Common myeloid progenitor, CD34-positive (primary cell): ENCODE data around the gene PBXIP1.

Experiments used
- CTCF ChIA-PET: fragments of 350-600 bp; sonication (Branson Sonifier 250); formaldehyde crosslinking; loops from one replicate; lab custom pipeline; 2021; ENCODE audit warnings: antibody characterized with exemption; lab: Charles Lee
- POLR2A ChIA-PET: fragments of 350-600 bp; sonication (Branson Sonifier 250); formaldehyde crosslinking; loops from one replicate; lab custom pipeline; 2021; ENCODE audit warnings: antibody characterized with exemption; lab: Charles Lee
- DNase-seq, 3 donors: peaks; one replicate each; pipeline versions ENCODE4 v3.0.0 to v3.0.0-alpha.2; 2013
- H3K27ac ChIP-seq, 2 experiments: 1 replicate in 1 of 2; 2 replicates in 1 of 2; pipeline ENCODE4 v1.7.0; 2013; ENCODE audit warnings: inconsistent platforms in 2 of 2, low read length in 2 of 2, mild to moderate bottlenecking in 2 of 2, low read depth in 1 of 2, moderate library complexity in 1 of 2; ENCODE audit not compliant: severe bottlenecking in 2 of 2, insufficient read depth in 1 of 2, poor library complexity in 1 of 2
- H3K27me3 ChIP-seq, 5 experiments: replicated peaks in 2 of 5; 1 replicate in 3 of 5; 2 replicates in 2 of 5; pipeline versions ENCODE4 v1.6.1 to v1.7.0; 2013; ENCODE audit warnings: low read length in 4 of 5, mild to moderate bottlenecking in 2 of 5, moderate library complexity in 2 of 5, inconsistent platforms in 1 of 5; ENCODE audit not compliant: insufficient read depth in 5 of 5, control insufficient read depth in 4 of 5
- H3K36me3 ChIP-seq, 4 experiments: 1 replicate in 2 of 4; 2 replicates in 2 of 4; pipeline versions ENCODE4 v1.6.1 to v1.7.0; 2013; ENCODE audit warnings: low read length in 3 of 4, control low read depth in 1 of 4, mild to moderate bottlenecking in 1 of 4; ENCODE audit not compliant: control insufficient read depth in 4 of 4, insufficient read depth in 4 of 4
- H3K4me1 ChIP-seq, 4 experiments: 1 replicate in 3 of 4; 2 replicates in 1 of 4; pipeline versions ENCODE4 v1.6.1 to v1.7.1; 2013; ENCODE audit warnings: low read length in 3 of 4, mild to moderate bottlenecking in 3 of 4, control low read depth in 1 of 4, inconsistent platforms in 1 of 4, moderate library complexity in 1 of 4; ENCODE audit not compliant: control insufficient read depth in 4 of 4, insufficient read depth in 4 of 4; ENCODE audit errors: control extremely low read depth in 1 of 4
- H3K4me3 ChIP-seq, 7 experiments: 1 replicate in 4 of 7; 2 replicates in 3 of 7; pipeline versions ENCODE4 v1.5.1 to v1.7.0; 2013; ENCODE audit warnings: mild to moderate bottlenecking in 7 of 7, low read length in 6 of 7, moderate library complexity in 6 of 7, inconsistent platforms in 2 of 7, low read depth in 2 of 7, control low read depth in 1 of 7; ENCODE audit not compliant: insufficient read depth in 4 of 7, control insufficient read depth in 1 of 7; ENCODE audit errors: extremely low read depth in 1 of 7
- H3K9me3 ChIP-seq, 5 experiments: 1 replicate in 4 of 5; 2 replicates in 1 of 5; pipeline versions ENCODE4 v1.6.1 to v1.7.1; 2013; ENCODE audit warnings: low read length in 4 of 5, mild to moderate bottlenecking in 2 of 5, inconsistent platforms in 1 of 5, low read depth in 1 of 5, moderate library complexity in 1 of 5; ENCODE audit not compliant: control insufficient read depth in 4 of 5, insufficient read depth in 2 of 5; ENCODE audit errors: control extremely low read depth in 1 of 5
- WGBS: methylation state at CpG from one replicate; pipeline ENCODE4 v1.1.5; 2013; ENCODE audit not compliant: insufficient coverage; 5-methylcytosine and 5-hydroxymethylcytosine counted together

The PBXIP1 gene

DNA sequence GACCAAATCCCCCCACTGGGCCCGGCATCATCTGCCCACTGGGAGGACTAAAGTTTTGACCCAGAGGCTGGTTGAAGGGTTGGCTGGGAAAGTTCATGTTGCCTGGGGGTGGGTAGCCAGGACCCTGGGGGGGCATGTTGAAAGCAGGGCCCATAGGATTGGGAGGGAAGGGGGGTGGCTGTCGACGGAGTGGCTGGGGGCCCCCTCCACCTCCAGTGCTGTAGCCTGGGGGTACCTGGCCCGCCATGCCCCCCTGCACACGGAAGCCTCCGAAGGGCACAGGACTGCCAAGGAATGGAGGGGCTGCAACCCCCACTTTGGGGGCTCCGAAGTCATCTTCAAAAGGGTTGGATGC is 3.5 kb upstream of the PBXIP1 start:
- DNase-seq = no peak
- Histone ChIP-seq H3K4me3 (no peak overlapping the region), H3K9me3 (no peaks in the 10 kb centered on the region), H3K27ac (peak overlapping the region in 1 of 2 experiments; percentile 33), H3K36me3 (peaks cover 0 to 34% (median 25%) of the 10 kb centered on the region in 4 experiments), H3K27me3 (no peaks in the 10 kb centered on the region), H3K4me1 (peaks cover 25 to 62% (median 54%) of the 10 kb centered on the region in 4 experiments)
- 94% methylated on average over 7 of the region's 7 CpGs for WGBS
- POLR2A ChIA-PET = interaction anchor here (0.6 to 0.7 kb wide), 2 partner anchors 15 to 724 kb away, joined by 3 to 8 read pairs; no protein-coding TSS in a partner anchor
- CTCF ChIA-PET = interaction anchor here (1.0 to 5.2 kb wide), 5 partner anchors 8 to 132 kb away, joined by 3 to 36 read pairs (median 4); no protein-coding TSS in a partner anchor

DNA sequence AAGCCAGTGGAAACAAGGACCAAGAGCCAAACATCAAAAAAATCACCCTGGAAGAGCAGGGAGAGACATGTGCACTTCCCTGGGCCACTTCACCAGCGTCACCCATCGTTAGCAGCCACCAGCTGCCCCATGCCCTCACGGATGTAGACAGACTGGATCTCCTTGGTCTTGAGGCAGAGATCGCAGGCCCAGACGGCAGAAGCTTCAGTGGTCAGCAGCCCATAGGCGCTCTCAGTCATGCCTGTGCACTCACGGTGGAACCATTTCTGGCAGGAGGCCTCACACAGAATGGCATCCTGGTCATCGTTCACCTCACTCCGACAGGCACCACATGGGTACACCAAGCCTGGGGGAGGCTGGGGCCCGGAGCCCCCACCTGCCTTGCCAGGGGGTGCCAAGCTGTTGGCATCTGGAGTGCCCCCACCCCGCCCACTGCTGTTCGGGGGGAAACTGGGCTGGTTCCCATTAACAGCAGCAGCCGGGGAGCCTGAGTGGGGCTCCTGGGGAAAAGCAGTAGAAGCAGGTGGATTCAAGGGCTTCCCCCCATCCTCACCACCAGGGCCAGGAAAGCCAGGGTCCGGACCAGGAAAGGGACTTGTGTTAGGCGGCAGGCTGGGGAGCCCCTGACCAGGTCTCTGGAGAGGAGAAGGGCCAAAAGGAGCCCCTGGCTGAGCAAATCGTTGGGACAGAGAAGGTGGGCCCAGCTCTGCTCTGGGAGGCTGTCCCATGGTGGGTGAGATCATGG is 3.0 kb upstream of the PBXIP1 start:
- no peaks in the 10 kb centered on the region for H3K27me3 ChIP-seq
- ChIA-PET POLR2A (interaction anchor here (0.5 kb wide), 1 partner anchor 21 kb away, joined by 3 read pairs; no protein-coding TSS in a partner anchor), CTCF (interaction anchor here (0.8 to 5.2 kb wide), 8 partner anchors 7 to 132 kb away, joined by 3 to 36 read pairs (median 4); no protein-coding TSS in a partner anchor)
- H3K4me1 ChIP-seq = peaks cover 28 to 67% (median 59%) of the 10 kb centered on the region in 4 experiments
- peaks cover 0 to 31% (median 23%) of the 10 kb centered on the region in 4 experiments for H3K36me3 ChIP-seq
- peak overlapping the region; percentile 33 for H3K27ac ChIP-seq
- H3K9me3 ChIP-seq = no peaks in the 10 kb centered on the region
- 96% methylated on average over 12 of the region's 16 CpGs for WGBS
- H3K4me3 ChIP-seq = no peak overlapping the region
- DNase-seq = no peak

DNA sequence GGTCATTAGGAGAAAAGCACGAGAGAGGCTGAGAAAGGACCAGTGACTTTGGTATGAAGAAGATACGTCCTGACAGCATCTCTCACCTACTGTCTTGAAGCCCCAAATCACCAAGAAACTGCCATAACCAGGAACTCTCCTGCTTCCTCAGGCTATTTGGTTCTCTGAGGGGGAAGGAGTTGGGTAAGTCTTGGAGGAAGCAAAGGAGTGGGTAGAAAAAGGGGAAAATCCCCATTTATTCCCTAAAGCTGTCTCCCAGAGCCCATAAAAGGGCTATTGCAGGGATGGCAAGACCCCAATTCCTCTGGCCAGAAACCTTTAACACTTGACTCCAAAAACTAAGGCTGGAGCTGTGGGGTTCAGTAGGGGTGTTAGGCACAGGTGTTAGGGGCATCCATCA is 2.1 kb upstream of the PBXIP1 start:
- Histone ChIP-seq H3K4me1 (peaks cover 28 to 68% (median 61%) of the 10 kb centered on the region in 4 experiments), H3K27ac (peak overlapping the region in 1 of 2 experiments; percentile 33), H3K4me3 (no peak overlapping the region), H3K36me3 (peaks cover 0 to 26% (median 18%) of the 10 kb centered on the region in 4 experiments), H3K27me3 (no peaks in the 10 kb centered on the region), H3K9me3 (no peaks in the 10 kb centered on the region)
- POLR2A ChIA-PET = no interaction called here
- WGBS = 100% methylated on average over 1 of the region's 2 CpGs
- CTCF ChIA-PET = interaction anchor here (0.8 to 5.2 kb wide), 5 partner anchors 12 to 60 kb away, joined by 3 to 36 read pairs (median 3); no protein-coding TSS in a partner anchor
- no peak for DNase-seq

DNA sequence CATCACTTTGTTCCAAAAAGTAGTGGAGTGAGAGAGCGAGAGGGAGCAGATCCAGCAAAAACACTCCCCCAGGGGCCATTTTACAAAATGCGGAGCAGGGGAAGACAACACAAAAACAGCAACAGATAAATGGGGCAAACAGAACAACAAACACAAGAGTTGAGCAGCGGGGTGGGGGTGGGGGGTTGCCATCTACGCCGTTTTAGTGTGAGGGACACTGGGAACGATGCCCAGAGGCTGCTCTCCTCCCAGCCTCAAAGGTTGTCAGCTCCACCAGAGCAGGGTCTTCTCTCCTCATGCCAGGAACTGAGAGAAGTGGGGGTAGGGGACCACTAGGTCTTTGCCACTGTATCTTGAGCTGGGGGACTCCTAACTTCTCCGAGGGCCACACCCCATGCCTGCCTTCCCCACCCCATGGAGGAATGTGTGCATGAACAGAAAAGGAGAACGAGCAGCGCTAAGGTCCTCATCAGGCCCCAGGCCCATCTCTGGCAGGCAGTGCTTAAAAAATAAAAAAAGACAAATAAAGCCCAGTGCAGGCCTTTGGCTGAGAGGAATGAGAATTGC is 1.3 kb upstream of the PBXIP1 start:
- WGBS = 86% methylated on average over 8 of the region's 9 CpGs
- H3K4me1 ChIP-seq = peaks cover 28 to 68% (median 61%) of the 10 kb centered on the region in 4 experiments

DNA sequence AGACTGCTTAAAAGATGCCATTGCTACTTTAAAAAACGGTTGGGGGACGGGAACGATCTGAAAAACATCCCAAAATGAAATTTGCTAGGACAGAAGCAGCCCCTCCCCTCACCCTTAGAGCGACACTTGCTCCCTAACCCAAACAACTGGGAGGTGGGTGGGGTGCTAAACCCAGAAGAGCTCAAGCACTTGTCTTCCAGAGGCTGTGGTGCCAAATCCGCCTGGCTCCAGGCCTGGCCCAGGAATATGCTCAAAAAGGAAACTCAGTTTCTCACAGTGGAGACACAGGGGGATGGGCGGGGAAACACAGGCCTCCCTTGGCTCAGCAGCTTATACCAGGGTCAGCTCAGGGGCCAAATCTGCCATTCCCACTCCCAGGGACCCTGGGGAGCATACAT is 644 bp upstream of the PBXIP1 start:
- CTCF ChIA-PET = interaction anchor here (0.9 to 5.2 kb wide), 9 partner anchors 9 to 104 kb away, joined by 3 to 49 read pairs (median 5); partner anchors contain the start of genes LENEP and SHC1
- Histone ChIP-seq H3K4me1 (peaks cover 29 to 71% (median 66%) of the 10 kb centered on the region in 4 experiments), H3K4me3 (peak overlapping the region; percentile 33 to 92 (median 81)), H3K27ac (peak overlapping the region; percentile 100), H3K9me3 (no peaks in the 10 kb centered on the region), H3K27me3 (no peaks in the 10 kb centered on the region), H3K36me3 (peaks cover 0 to 34% (median 18%) of the 10 kb centered on the region in 4 experiments)
- DNase-seq = no peak
- POLR2A ChIA-PET = interaction anchor here (1.2 to 2.5 kb wide), 4 partner anchors 11 to 61 kb away, joined by 4 to 17 read pairs (median 6); partner anchors contain the start of genes PMVK and SHC1
- WGBS = 35% methylated on average over 4 of the region's 6 CpGs

More for the DNA sequence above, 1.3 kb upstream of the PBXIP1 start:
- H3K27me3 ChIP-seq = no peaks in the 10 kb centered on the region
- H3K36me3 ChIP-seq = peaks cover 0 to 30% (median 18%) of the 10 kb centered on the region in 4 experiments
- POLR2A ChIA-PET = no interaction called here
- no peak for DNase-seq
- no peaks in the 10 kb centered on the region for H3K9me3 ChIP-seq
- peak overlapping the region in 1 of 2 experiments; percentile 6 for H3K27ac ChIP-seq
- CTCF ChIA-PET = interaction anchor here (0.6 to 5.2 kb wide), 6 partner anchors 8 to 64 kb away, joined by 4 to 49 read pairs (median 9); partner anchors contain the start of gene LENEP
- H3K4me3 ChIP-seq = no peak overlapping the region

DNA sequence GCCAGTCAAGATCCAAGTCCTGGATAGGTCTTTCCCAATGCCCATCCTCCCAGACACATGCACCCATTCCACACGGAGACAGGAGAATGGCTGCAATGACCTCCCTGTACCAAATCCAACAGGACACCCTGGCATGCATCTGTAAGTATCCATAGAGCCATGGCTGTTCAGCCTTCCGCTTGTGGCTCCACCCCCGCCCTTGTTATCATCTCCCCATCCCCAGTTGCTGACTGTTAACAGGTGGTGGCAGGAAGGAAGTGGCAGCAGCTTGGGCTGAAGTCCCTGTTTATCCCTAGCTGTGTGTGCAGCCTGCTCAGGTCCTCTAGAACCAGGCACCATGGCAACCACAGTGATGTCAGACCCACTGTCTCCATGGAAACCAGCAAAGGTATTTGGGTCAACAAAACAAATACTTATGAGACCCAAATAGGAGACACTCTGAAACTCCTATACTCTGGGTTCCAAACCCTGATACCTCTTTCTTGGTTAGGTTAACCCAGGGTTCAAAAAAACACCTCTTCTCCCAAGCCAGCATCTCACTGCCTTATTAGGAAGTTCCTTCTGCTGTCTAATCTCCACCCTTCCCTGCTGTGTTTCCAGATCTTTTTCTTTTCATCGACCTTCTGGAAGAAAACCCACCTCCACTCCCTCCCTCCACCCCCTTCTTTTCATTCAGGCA is 721 bp downstream of the PBXIP1 start:
- 3% methylated on average over 3 of the region's 4 CpGs for WGBS
- Histone ChIP-seq H3K4me1 (peaks cover 22 to 73% (median 62%) of the 10 kb centered on the region in 4 experiments), H3K27me3 (no peaks in the 10 kb centered on the region), H3K27ac (peak overlapping the region; percentile 100), H3K4me3 (peak overlapping the region in 6 of 7 experiments; percentile 63 to 92 (median 82)), H3K9me3 (no peaks in the 10 kb centered on the region), H3K36me3 (peaks cover 0 to 47% (median 29%) of the 10 kb centered on the region in 4 experiments)
- DNase-seq = peak; percentile 97 to 99 (median 99)
- CTCF ChIA-PET = interaction anchor here (0.7 to 5.2 kb wide), 21 partner anchors 10 to 401 kb away, joined by 3 to 49 read pairs (median 4); partner anchors contain the start of genes FLAD1, LENEP, SHC1 and ZBTB7B
- POLR2A ChIA-PET = interaction anchor here (0.7 to 2.5 kb wide), 6 partner anchors 10 to 285 kb away, joined by 3 to 17 read pairs (median 5); partner anchors contain the start of genes CKS1B and PMVK
